Activated naive CD8-positive, alpha-beta T cell treated with anti-CD3 and anti-CD28 coated beads, Interleukin-2, amount 50 U/mL, for 16 hours (primary cell): ENCODE results near the gene VAV3.

ENCODE experiments used
- DNase-seq: peaks from one replicate; pipeline ENCODE4 v3.0.0-alpha.2; 2020; ENCODE audit warnings: low read depth, low spot score

The VAV3 gene

GRCh38 chr1:107840725-107841124, 124.3 kb downstream of the VAV3 start:
- no peak for DNase-seq

DNA sequence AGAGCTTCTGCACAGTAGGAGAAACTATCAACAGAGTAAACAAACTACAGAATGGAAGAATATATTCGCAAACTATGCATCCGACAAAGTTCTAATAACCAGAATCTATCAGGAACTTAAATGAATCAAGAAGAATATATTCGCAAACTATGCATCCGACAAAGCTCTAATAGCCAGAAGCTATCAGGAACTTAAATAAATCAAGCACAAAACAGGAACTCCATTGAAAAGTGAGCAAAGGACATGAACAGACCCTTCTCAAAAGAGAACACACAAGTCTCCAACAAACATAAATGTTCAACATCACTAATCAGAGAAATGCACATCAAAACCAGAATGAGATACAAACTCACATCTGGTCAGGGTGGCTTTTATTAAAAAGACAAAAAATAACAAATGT, 126.9 kb downstream of the VAV3 start:
- DNase-seq: no peak

DNA sequence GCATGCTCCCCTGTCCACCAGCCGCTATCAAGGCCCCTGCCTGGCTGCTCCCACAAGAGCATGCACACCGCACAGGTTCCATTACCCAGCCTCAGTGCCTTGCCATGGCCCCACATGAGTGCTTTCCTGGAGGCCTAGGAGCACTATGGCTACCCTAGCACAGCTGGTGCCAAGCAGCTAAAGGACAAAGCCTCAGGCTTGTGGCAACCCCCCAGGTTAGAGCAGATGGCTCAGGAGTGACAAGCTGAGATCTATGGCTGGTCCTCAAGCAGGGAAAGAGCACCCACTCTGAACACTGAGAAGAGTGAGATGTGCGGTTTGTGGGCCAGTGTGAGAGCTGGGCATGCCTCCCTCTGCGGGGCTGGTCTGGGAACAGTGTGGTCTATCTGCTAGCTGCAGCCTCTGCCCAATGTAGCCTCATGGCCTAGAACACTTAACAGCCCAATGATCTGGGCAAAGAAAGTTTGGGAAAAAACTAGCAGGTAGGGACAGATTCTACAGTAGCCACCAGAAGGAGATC, 129.8 kb downstream of the VAV3 start:
- no peak for DNase-seq

DNA sequence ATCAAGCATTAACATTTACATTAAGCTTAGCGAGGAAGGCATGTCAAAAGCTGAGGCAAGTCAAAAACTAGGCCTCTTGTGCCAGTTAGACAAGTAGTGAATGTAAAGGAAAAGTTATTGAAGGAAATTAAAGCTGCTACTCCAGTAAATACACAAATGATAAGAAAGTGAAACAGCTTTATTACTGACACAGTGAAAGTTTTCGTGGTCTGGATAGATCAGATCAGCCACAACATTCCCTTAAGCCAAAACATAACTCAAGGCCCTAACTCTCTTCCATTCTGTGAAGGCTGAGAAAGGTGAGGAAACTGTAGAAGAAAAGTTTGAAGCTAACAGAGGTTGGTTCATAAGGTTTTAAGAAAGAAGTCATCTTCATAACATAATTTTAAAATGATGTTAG, 131.9 kb downstream of the VAV3 start:
- DNase-seq: no peak

GRCh38 chr1:107831921-107832320, 133.1 kb downstream of the VAV3 start:
- DNase-seq: no peak

GRCh38 chr1:107830526-107830925, 134.5 kb downstream of the VAV3 start:
- no peak for DNase-seq

DNA sequence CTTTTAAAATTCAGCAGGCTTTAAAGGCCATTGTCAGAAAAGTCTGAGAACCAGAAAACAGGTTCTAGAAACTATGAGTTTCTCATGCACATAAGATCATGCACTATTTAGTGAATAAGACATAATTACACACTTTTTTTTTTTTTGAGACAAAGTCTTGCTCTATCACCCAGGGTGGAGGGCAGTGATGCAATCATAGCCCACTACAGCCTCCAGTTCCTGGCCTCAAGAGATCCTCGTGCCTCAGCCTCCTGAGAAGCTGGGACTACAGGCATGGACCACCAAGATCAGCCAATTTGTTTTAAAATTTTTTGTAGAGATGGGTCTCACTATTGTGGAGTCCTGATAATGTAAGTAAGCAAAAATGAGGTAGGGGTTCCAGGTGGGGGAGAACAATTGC, 134.9 kb downstream of the VAV3 start:
- DNase-seq: no peak

- no peak for DNase-seq
These were observed 135.8 kb downstream of the VAV3 start for GRCh38 chr1:107829036-107829770.

DNA sequence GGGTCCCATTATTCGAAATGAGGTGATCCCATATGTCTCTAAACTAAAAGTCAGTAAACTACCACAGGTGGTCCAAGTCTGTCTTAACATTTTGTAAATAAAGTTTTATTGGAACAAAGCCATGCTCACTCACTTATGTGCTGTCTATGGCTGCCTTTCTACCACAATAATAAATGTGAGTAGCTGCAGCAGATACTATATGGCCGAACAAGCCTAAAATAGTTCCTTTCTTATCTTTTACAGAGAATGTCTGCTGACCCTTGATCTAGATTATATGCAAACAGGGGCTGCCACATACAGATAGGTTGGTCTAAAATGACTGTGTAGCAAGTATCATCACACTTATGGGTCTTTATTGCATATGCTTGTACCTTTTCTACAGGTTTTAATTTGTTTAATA, 140.0 kb downstream of the VAV3 start:
- DNase-seq: no peak

DNA sequence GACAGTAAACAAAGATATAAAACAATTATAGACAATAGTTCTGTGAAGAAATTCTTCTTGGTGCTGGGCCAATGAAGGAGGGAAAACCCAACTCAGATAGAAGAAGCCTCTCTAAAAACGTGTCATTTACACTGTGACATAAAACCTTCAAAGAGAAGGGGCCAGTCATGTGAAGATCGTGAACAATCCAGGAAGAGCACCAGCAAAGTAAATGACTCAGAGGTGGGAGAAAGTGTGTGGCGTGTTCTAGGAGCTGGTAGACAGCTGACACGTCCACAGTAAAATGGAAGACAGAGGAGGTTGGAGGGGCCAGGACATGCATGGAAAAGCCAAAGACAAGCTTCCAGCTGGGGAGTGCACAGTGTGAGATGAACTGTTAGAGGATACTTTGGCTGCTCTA, 143.6 kb downstream of the VAV3 start:
- DNase-seq: no peak

GRCh38 chr1:107820801-107821200, 144.2 kb downstream of the VAV3 start:
- no peak for DNase-seq

- DNase-seq: no peak
These were observed 147.0 kb downstream of the VAV3 start for GRCh38 chr1:107817935-107818334.

DNA sequence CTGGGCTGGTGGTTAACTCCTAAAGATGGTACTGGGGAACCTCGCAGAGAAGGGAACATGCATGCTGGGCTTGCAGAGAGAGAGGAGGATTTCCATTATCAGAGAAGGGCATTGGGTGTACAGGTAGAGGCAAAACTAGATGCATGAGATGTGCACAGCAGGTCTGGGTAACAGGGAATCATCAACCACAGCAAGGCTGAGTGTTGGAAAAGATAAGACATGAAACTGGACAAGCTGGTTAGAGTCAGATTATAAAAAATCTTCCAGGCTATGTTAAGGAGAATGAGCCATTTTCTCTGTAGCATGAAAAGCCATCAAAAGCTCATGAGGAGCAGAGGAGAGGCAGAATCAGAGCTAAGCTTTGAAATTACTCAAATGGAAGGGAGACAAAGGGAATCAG, 147.8 kb downstream of the VAV3 start:
- no peak for DNase-seq

GRCh38 chr1:107810291-107810951, 154.6 kb downstream of the VAV3 start:
- DNase-seq: no peak

DNA sequence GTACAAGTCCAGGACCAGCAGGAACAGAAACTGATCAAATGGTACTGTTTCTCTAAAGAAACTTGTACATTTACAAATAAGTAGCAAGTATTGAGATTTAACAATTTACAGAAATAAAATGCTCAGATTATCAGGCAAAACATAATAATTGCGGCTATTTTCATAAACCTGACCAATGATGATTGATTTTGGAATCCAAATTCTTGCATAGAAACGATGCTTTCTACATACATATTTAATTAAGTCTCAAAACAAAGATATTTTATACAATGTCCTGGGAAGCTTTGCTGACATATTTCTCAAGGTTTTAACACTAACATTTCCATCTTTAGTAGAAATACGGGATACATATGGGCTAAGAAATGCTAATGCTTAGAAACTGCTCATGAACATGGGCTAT, 157.1 kb downstream of the VAV3 start:
- DNase-seq: no peak

GRCh38 chr1:107807405-107807804, 157.6 kb downstream of the VAV3 start:
- DNase-seq: no peak

GRCh38 chr1:107806902-107807301, 158.1 kb downstream of the VAV3 start:
- DNase-seq: no peak

DNA sequence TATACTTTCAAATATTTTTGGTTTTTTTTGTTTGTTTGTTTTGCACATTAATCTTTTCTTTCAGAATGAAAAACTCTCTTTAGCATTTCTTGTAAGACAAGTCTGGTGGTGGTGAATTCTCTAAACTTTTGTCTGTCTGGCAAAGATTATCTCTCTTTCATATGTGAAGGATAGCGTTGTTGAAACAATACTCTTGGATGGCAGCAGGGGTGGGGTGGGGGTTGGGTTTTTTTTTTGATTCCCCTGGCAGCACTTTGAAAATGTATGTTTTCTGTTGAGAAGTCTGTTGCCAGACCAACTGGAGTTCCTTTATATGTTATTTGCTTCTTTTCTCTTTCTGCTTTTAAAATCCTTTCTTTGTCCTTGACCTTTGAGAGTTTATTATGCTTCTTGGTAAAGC, 160.2 kb downstream of the VAV3 start:
- no peak for DNase-seq

GRCh38 chr1:107804134-107804533, 160.8 kb downstream of the VAV3 start:
- no peak for DNase-seq

GRCh38 chr1:107803579-107803978, 161.4 kb downstream of the VAV3 start:
- no peak for DNase-seq

DNA sequence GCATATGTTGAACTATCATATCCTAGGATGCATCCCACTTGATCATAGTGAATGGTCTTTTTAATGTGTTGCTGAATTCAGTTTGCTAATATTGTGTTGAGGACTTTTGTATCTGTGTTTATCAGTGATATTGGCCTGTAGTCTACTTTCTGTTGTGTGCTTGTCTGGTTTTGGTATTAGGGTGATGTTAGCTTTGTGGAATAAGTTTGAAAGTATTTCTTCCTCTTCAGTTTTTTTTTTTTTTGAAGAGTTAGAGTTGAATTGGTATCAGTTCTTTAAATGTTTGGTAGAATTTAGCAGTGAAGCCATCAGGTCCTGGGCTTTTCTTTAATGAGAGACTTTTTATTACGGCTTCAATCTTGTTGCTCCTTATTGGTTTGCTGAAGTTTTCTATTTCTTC, 162.3 kb downstream of the VAV3 start:
- no peak for DNase-seq

- DNase-seq: no peak
These were observed 169.0 kb downstream of the VAV3 start for GRCh38 chr1:107795994-107796393.

DNA sequence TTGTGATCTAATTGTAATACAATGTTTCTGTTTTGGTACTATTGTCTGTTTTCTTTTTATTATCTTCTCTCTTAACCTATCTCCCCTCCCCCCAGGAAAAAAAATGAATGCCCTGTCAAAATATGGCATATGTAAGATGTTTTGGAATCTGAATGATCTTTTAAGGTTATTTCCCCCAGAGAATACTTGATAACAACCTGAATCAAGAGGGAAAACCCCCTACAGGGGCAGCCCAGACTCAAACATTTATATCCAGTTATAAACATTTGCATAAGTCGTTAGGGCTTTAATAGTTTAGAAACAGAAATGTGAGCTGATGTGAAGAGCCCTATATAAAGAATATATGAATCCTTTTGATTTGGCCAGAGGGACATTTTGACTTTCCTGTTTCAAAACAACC, 169.5 kb downstream of the VAV3 start:
- no peak for DNase-seq
